Adrenal gland (tissue), 5 donors: Measurements from ENCODE around the gene NDUFA3.
A peak's percentile ranks its signal among the peaks of the same experiment; 100 is the strongest.

ENCODE experiments used
- CTCF ChIP-seq, 6 experiments: fragments of 450-650 bp in 4 of 6; fragments of 200-600 bp in 2 of 6; sonication (generic) in 1 of 6; IDR thresholded peaks; 1 replicate in 5 of 6; 2 replicates in 1 of 6; pipeline versions ENCODE4 v1.5.1 to v1.8.0; 2016 to 2021; ENCODE audit warnings: antibody characterized with exemption in 6 of 6, mild to moderate bottlenecking in 2 of 6, moderate library complexity in 1 of 6
- POLR2A ChIP-seq, 2 donors: fragments of 450-650 bp; IDR thresholded peaks; one replicate each; pipeline ENCODE4 v1.6.1; 2017; ENCODE audit warnings: antibody characterized with exemption in 2 of 2, mild to moderate bottlenecking in 2 of 2, moderate library complexity in 1 of 2
- donor health status: DM: no; HTN: no; CAD: no.

DNA sequence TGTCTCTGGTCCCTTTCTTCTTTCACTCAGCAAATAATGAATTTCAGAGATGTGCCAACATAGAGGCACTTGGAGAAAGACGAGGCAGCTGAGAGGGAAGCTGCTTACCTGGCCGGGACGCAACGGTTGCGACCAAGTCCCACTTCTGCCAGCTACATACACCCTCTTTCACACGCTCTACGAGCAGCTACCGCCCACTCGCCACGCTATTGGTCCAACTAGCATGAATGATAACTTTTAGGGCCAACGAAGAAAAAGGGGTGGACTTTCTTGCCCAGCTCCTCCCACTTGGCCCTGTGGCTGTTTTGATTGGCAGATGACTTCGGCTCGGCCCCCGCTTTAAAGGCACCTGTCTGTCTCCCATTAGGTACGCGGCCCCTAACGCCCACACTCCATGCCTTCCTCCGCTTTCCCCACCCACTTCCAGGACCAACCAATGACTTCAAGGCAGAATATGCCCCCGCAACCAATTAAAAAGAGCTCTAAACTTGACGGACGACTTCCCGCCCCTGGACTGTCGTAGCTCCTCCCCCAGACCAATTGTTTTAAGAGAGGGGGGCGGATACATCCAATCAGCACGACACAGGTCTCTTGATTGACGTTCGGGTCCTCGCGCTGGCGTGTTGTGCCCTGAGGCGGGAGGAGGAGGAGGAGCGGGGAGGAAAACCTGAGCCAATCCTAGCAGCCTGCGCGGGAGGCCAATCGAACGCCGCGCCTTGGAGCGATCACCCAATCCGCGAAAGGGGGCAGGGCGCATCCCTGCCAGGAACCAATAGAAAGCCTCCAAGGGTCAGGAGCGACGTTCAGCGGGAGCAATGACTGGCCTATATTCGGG, 34.4 kb downstream of the NDUFA3 start:
- TF ChIP-seq CTCF (IDR thresholded peaks at IDR 0.05), result no peak
- peak in 1 of 2 donors; percentile 82 for TF ChIP-seq POLR2A (IDR thresholded peaks at IDR 0.05)
